AG10803 (cell line): Measurements from ENCODE around the gene U2AF1L4.

Experiments used
- DNase-seq: peaks from one replicate; pipeline ENCODE4 v3.0.0; 2010; ENCODE audit warnings: low read depth
- H3K4me3 ChIP-seq: 2 replicates; pipeline ENCODE4 v1.5.1; 2011; ENCODE audit warnings: mild to moderate bottlenecking, low read length, control low read depth
- CTCF ChIP-seq: conservative IDR thresholded peaks from 2 replicates; pipeline ENCODE4 v1.5.1; 2011; ENCODE audit warnings: mild to moderate bottlenecking, low read length, control low read depth, inconsistent platforms

Gene U2AF1L4

GRCh38 chr19:35784503-35785338 lies 39.5 kb upstream of the U2AF1L4 start:
- TF ChIP-seq CTCF = no peak
- no peak overlapping the region for H3K4me3 ChIP-seq
- DNase-seq = no peak

GRCh38 chr19:35783469-35784434 lies 38.5 kb upstream of the U2AF1L4 start:
- H3K4me3 ChIP-seq = no peak overlapping the region
- TF ChIP-seq CTCF = no peak
- no peak for DNase-seq

GRCh38 chr19:35782589-35782988 lies 37.4 kb upstream of the U2AF1L4 start:
- DNase-seq = no peak
- H3K4me3 ChIP-seq = no peak overlapping the region
- TF ChIP-seq CTCF = no peak

- DNase-seq = no peak
- TF ChIP-seq CTCF = no peak
- no peak overlapping the region for H3K4me3 ChIP-seq
Measured at GRCh38 chr19:35781650-35782049, 36.4 kb upstream of the U2AF1L4 start.

GRCh38 chr19:35780717-35781116 lies 35.5 kb upstream of the U2AF1L4 start:
- TF ChIP-seq CTCF = no peak
- no peak overlapping the region for H3K4me3 ChIP-seq
- no peak for DNase-seq

GRCh38 chr19:35780058-35780457 lies 34.8 kb upstream of the U2AF1L4 start:
- H3K4me3 ChIP-seq = no peak overlapping the region
- no peak for TF ChIP-seq CTCF
- DNase-seq = no peak
